IPS-18c (cell line): ENCODE measurements around the gene VAT1L.

ENCODE experiments used
- H3K4me3 ChIP-seq: 2 replicates; pipeline ENCODE4 v1.7.0; 2013; ENCODE audit warnings: low read depth, mild to moderate bottlenecking, low read length, moderate library complexity; ENCODE audit not compliant: insufficient read depth
- H3K9me3 ChIP-seq: one replicate; pipeline ENCODE4 v1.6.1; 2013; ENCODE audit warnings: mild to moderate bottlenecking, low read length, moderate library complexity; ENCODE audit not compliant: control insufficient read depth, insufficient read depth

VAT1L gene

GRCh38 chr16:77788181-77789084, at the start of gene VAT1L:
Gene VAT1L (plus strand): TSS chr16:77788564. CDS start chr16:77788683, 119 bp downstream.
- Histone ChIP-seq H3K9me3 (peaks cover 2% of the 10 kb centered on the region), H3K4me3 (peak within 1 kb of the TSS; percentile 93)

DNA sequence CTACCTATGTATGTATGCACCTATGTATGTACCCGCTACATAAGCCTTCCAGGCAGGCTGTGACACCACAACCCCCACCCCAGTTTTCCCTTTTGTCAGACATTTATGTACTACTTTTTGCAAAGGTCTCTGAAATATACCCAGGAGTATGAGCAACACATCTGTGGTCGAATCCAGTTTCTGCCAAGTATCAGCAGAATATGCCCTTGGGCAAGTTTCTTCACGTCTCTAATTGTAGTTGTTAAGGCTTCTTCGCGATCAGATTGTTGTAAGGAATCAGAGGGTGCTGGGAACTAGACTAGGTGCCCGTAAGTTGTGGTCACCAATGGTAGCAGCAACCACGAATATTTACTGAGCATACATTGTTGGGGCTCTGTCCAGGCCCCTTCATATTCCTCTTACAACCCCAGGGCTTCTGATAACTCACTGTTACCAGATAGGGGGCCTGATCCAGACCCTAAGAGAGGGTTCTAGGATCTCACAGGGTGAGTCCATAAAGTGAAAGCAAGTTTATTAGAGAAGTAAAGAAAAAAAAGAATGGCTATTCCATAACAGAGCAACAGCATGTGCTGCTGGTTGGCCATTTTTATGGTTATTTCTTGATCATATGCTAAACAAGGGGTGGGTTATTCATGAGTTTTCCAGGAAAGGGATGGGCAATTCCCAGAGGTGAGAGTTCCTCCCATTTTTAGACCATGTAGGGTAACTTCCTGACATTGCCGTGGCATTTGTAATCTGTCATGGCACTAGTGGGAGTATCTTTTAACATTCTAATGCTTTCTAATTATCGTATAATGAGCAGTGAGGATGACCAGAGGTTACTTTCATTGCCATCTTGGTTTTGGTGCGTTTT, 49.4 kb upstream of the VAT1L start:
- H3K4me3 ChIP-seq: no peak overlapping the region
- no peaks in the 10 kb centered on the region for H3K9me3 ChIP-seq

DNA sequence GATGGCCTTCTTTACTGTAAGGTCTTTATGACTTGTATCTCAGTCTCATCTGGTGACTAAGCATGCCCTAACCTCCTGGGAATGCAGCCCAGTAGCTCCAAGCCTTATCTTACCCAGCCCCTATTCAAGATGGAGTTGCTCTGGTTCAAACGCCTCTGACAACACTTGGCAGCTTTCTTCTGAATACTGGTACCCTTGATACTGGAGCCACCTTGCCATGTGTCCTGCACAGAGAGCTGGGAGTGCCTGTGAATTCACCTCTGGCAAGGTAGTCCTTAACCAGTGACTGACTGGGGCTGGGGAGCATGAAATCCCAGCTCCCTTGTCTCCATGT, 48.8 kb upstream of the VAT1L start:
- Histone ChIP-seq H3K4me3 (no peak overlapping the region), H3K9me3 (no peaks in the 10 kb centered on the region)

DNA sequence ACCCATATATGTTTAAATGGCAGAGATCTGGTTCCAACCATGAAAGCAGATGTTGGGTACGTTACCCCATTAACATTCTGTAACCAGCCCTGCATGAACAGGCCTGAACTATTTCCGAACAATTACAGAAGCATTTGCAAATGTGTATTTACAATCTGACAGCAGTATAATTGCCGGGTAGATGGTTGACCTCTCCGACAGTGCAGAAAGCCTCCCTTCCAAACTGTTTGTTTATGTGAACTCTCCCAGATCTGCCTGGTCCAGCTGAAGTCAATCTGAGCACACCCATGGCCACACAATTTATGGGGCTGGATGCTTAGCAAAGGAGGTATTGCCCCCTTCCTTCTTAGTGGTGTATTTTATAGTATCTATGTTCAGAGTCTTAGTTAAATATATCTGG, 44.2 kb upstream of the VAT1L start:
- Histone ChIP-seq H3K4me3 (no peak overlapping the region), H3K9me3 (no peaks in the 10 kb centered on the region)

DNA sequence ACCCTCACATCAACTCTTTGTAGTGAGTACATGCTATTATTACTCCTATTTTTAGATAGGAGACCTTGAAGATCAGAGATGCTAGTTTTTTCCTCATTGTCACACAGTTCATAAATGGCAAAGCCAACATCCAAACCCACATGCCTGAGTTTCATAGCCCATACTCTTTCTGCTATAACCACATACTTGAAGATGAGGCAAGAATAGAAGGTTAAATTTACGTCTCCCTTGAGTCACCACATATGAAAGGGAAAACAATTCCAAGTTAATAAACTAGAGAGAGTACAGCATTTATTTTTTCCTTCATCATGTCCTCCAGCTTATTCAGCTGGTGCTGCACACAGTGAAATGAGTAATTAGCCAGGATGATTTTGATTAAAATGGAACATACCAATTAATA, 42.4 kb upstream of the VAT1L start:
- H3K9me3 ChIP-seq: no peaks in the 10 kb centered on the region
- H3K4me3 ChIP-seq: no peak overlapping the region

GRCh38 chr16:77748421-77749005, 39.9 kb upstream of the VAT1L start:
- no peak overlapping the region for H3K4me3 ChIP-seq
- H3K9me3 ChIP-seq: no peaks in the 10 kb centered on the region

DNA sequence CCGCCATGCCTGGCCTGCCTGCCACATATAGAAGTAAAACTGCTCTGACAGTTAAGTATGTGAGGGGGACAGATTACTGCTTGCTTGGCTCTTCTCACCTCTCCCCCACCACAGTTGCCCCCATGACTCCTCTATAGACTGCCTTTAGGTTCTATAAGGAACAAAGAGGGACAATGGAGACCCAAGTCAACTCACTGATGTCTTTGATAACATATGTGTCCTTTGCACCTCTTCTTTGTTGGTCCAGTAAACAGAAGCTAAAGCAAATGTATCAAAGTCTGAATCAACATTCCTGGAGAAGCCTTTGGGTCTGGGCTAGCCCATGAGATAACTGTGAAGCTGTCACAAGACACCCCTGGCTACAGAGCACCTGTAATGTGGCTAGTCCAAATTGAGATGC, 38.9 kb upstream of the VAT1L start:
- no peak overlapping the region for H3K4me3 ChIP-seq
- H3K9me3 ChIP-seq: no peaks in the 10 kb centered on the region

DNA sequence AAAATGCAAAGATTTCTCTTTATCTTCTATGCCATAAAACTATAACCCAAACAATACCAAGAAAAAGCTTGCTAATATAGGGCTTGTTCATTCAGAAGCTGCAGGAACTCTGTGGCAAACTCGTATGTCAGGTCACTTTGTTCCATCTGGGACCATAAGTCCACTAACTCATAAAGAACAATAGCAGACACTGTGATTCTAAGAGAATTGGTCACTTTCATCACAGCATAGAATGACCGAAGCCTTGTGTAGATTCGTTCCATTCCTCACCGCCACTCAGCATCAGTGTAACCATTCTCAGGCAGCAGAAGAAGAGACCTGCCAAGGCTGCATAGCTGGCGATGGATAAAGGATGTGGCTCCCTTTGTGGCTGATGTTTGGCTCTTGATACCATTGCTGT, 30.3 kb upstream of the VAT1L start:
- H3K4me3 ChIP-seq: no peak overlapping the region

DNA sequence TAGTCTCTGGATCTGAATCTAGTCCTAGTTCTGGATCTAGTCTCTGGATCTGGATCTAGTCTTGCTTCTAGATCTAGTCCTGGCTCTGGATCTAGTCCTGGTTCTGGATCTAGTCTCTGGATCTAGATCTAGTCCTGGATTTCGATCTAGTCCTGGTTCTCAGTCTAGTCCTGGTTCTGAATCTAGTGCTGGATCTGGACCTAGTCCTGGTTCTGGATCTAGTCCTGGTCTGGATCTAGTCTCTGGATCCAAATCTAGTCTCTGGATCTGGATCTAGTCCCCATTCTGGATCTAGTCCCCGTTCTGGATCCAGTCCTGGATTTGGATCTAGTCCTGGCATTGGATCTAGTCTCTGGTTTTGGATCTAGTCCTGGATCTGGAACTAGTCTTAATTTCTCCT, 29.9 kb upstream of the VAT1L start:
- Histone ChIP-seq H3K4me3 (no peak overlapping the region), H3K9me3 (no peaks in the 10 kb centered on the region)

More for the DNA sequence above, 30.3 kb upstream of the VAT1L start:
- H3K9me3 ChIP-seq: no peaks in the 10 kb centered on the region

DNA sequence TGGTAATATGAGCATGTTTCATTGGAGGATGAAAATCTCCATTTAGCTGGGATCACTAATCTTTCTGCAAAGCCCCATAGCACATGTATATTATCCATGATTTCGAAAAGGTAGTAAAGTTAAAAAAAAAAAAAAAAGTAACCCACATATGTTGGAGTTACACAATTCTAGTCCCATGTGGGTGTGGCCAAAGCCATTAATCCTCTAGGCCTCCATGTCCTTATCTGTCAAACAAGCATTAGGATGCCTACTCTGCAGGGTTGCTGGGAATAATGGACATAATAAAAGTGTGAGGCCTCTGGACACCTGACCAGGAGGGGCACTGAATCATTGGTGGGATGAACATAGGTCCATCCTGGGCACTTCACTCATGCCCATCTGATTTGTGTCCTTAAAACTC, 29.2 kb upstream of the VAT1L start:
- Histone ChIP-seq H3K4me3 (no peak overlapping the region), H3K9me3 (no peaks in the 10 kb centered on the region)

GRCh38 chr16:77759821-77760220, 28.5 kb upstream of the VAT1L start:
- H3K4me3 ChIP-seq: no peak overlapping the region
- no peaks in the 10 kb centered on the region for H3K9me3 ChIP-seq

DNA sequence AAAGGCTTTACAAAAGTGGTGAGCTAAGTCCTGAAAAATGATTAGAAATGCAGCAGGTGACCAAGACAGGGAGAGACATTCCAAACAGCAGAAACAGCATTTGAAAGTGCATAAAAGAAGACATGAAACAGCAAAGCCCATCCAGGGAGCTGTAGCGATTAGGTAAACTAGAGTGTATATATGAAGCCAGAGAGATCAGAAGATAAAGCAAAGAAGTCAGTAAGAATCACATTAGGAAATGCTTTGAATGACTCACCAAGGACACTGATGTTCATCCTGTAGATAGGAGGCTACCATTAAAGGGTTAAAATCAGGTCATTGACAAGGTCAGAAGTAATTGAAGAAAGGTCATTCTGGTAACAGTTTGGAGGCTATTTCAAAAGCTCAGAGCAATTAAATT, 27.6 kb upstream of the VAT1L start:
- H3K4me3 ChIP-seq: no peak overlapping the region
- H3K9me3 ChIP-seq: no peaks in the 10 kb centered on the region

- Histone ChIP-seq H3K4me3 (no peak overlapping the region), H3K9me3 (no peaks in the 10 kb centered on the region)
These were observed 27.2 kb upstream of the VAT1L start for GRCh38 chr16:77761204-77761603.

GRCh38 chr16:77762262-77762661, 26.1 kb upstream of the VAT1L start:
- no peaks in the 10 kb centered on the region for H3K9me3 ChIP-seq
- H3K4me3 ChIP-seq: no peak overlapping the region

DNA sequence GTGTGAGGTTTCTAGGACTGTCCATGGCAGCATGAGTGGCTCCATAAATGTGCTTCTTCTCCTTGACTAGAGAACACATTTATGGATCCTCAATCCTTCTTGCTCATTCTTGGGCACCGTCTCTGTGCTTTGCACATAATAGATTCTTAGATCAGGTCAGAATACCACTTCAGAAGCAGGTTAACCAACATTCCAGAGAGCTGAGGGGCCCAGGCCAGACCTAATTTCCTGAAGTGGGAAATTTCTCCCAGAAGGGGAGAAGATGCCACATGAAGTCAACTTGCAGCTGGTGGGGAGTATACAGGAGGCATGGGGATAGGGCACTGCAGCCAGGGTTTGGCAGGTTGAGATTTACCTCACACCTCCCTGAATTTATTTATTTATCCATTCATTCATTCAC, 24.4 kb upstream of the VAT1L start:
- H3K4me3 ChIP-seq: no peak overlapping the region
- no peaks in the 10 kb centered on the region for H3K9me3 ChIP-seq

DNA sequence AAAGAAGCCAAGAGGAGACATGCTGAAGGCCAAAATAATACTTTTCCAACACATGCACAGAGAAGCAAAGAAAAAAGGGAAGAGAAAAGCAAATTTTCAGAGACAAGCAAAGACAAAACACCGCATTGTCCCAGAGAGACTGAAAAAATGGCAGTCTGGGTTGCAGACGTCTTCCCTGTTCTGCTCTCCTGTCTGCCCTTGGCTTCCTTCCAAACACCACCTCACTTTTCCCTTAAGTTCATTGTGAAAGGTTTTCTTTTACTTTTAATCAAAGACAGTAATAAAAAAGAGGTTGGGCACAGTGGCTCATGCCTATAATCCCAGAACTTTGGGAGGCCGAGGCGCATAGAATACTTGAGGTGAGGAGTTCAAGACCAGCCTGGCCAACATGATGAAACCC, 21.2 kb upstream of the VAT1L start:
- H3K9me3 ChIP-seq: no peaks in the 10 kb centered on the region
- H3K4me3 ChIP-seq: no peak overlapping the region

DNA sequence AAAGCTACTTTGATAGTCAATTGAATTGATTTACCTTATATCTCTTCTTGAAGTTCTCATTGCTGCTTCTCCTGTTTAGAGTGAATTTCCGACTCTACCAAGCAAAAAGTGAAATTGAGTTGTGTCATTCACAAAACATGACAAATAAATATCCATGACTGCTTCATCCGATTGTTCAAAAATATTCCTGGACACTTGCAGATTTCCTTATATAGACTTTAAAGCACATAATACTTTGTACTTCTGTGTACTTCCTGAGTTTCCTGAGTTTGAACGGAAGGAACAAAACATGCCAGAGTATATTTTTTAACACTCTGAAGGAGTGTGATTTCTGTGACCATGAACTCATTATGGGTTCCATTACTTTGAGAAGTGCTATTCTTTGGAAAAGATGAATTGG, 20.5 kb upstream of the VAT1L start:
- H3K4me3 ChIP-seq: no peak overlapping the region
- no peaks in the 10 kb centered on the region for H3K9me3 ChIP-seq
